ENCODE measurements around the gene TMEM81.

DNA sequence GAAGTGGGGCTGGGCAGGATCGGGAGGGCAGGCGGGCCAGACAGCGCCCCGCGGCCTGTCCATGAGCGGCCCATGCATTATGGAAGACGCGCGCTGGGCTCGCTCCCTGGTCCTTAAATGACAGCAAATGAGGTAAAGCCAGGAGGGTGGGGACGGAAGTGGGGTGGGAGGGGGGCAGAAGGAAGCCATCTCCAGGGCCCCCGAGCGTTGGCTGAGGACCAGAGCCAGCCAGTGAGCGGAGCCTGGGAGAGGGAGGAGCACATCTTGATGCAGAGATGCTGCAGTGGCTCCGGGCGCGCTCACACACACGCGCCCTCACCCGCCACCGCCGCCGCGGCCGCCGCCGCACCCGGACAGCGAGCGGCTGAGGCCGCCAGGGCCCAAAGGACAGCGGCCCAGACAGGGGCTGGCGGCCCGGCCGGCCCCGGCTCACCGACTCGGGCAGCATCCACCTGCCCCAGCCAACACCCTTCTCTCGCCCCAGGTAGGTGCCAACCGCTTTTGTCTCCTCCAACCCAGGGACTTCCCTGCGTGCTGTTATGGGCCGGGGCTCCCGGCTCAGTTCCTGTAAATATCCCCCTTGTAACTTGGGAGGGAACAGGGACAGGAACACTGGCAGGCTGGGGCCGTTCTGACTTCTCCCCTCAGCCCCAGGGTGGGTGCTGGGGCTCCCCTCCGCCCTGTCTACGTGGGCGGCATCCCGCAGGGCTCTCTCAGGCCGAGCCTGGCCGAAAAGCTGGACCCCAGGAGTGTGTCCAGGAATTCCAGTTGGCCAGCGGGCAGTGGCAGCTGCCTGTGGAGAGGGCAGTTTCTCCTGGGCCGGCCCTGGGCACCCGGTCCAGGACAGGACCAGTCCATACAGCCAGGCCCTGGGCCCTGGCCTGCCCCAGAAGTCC lies 41.1 kb downstream of the TMEM81 start, which contains the start of gene CNTN2:
- TF ChIP-seq, protein P1, sequence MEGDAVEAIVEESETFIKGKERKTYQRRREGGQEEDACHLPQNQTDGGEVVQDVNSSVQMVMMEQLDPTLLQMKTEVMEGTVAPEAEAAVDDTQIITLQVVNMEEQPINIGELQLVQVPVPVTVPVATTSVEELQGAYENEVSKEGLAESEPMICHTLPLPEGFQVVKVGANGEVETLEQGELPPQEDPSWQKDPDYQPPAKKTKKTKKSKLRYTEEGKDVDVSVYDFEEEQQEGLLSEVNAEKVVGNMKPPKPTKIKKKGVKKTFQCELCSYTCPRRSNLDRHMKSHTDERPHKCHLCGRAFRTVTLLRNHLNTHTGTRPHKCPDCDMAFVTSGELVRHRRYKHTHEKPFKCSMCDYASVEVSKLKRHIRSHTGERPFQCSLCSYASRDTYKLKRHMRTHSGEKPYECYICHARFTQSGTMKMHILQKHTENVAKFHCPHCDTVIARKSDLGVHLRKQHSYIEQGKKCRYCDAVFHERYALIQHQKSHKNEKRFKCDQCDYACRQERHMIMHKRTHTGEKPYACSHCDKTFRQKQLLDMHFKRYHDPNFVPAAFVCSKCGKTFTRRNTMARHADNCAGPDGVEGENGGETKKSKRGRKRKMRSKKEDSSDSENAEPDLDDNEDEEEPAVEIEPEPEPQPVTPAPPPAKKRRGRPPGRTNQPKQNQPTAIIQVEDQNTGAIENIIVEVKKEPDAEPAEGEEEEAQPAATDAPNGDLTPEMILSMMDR (IDR thresholded peaks at IDR 0.05; ENCODE audit: low read depth, low read length, missing input control), result no peak
- no peak for TF ChIP-seq RAD21 (IDR thresholded peaks at IDR 0.05)
- TF ChIP-seq, protein P2, sequence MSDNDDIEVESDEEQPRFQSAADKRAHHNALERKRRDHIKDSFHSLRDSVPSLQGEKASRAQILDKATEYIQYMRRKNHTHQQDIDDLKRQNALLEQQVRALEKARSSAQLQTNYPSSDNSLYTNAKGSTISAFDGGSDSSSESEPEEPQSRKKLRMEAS (IDR thresholded peaks at IDR 0.05), result no peak
- TF ChIP-seq, protein P3, sequence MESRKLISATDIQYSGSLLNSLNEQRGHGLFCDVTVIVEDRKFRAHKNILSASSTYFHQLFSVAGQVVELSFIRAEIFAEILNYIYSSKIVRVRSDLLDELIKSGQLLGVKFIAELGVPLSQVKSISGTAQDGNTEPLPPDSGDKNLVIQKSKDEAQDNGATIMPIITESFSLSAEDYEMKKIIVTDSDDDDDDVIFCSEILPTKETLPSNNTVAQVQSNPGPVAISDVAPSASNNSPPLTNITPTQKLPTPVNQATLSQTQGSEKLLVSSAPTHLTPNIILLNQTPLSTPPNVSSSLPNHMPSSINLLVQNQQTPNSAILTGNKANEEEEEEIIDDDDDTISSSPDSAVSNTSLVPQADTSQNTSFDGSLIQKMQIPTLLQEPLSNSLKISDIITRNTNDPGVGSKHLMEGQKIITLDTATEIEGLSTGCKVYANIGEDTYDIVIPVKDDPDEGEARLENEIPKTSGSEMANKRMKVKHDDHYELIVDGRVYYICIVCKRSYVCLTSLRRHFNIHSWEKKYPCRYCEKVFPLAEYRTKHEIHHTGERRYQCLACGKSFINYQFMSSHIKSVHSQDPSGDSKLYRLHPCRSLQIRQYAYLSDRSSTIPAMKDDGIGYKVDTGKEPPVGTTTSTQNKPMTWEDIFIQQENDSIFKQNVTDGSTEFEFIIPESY (IDR thresholded peaks at IDR 0.05), result no peak
- TF ChIP-seq GABPA (IDR thresholded peaks at IDR 0.05 in 1 of 2, conservative IDR thresholded peaks at IDR 0.05 in 1 of 2), result no peak
- no peak for TF ChIP-seq JUND (IDR thresholded peaks at IDR 0.05)
- TF ChIP-seq, protein P4, sequence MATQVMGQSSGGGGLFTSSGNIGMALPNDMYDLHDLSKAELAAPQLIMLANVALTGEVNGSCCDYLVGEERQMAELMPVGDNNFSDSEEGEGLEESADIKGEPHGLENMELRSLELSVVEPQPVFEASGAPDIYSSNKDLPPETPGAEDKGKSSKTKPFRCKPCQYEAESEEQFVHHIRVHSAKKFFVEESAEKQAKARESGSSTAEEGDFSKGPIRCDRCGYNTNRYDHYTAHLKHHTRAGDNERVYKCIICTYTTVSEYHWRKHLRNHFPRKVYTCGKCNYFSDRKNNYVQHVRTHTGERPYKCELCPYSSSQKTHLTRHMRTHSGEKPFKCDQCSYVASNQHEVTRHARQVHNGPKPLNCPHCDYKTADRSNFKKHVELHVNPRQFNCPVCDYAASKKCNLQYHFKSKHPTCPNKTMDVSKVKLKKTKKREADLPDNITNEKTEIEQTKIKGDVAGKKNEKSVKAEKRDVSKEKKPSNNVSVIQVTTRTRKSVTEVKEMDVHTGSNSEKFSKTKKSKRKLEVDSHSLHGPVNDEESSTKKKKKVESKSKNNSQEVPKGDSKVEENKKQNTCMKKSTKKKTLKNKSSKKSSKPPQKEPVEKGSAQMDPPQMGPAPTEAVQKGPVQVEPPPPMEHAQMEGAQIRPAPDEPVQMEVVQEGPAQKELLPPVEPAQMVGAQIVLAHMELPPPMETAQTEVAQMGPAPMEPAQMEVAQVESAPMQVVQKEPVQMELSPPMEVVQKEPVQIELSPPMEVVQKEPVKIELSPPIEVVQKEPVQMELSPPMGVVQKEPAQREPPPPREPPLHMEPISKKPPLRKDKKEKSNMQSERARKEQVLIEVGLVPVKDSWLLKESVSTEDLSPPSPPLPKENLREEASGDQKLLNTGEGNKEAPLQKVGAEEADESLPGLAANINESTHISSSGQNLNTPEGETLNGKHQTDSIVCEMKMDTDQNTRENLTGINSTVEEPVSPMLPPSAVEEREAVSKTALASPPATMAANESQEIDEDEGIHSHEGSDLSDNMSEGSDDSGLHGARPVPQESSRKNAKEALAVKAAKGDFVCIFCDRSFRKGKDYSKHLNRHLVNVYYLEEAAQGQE (IDR thresholded peaks at IDR 0.05), result no peak
- no peak for TF ChIP-seq TAF1 (conservative IDR thresholded peaks at IDR 0.05)
- TF ChIP-seq, protein P5, sequence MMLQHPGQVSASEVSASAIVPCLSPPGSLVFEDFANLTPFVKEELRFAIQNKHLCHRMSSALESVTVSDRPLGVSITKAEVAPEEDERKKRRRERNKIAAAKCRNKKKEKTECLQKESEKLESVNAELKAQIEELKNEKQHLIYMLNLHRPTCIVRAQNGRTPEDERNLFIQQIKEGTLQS (IDR thresholded peaks at IDR 0.05), result no peak
- no peak for TF ChIP-seq HNF4A (conservative IDR thresholded peaks at IDR 0.05)
- TF ChIP-seq FOXA1 (IDR thresholded peaks at IDR 0.05), result no peak
- no peak for TF ChIP-seq HNF4G (IDR thresholded peaks at IDR 0.05)
